Type B pancreatic cell (in vitro differentiated cells): ENCODE data around the gene EXOC3L4. TPM values are rescaled to one million over a fixed set of nuclear protein-coding genes. Genes with fewer than 3 reads are reported as not detected.

Experiments used
- DNase-seq: peaks from one replicate; pipeline ENCODE4 v3.0.0; 2021; ENCODE audit warnings: mixed read lengths; ENCODE audit not compliant: unreplicated experiment; ENCODE audit errors: extremely low spot score
- H3K27ac Mint-ChIP-seq: 2 replicates; pipeline ENCODE4 v1.8.0; 2021; ENCODE audit warnings: mild to moderate bottlenecking, mixed read lengths
- H3K27me3 Mint-ChIP-seq: 2 replicates; pipeline ENCODE4 v1.8.0; 2021; ENCODE audit warnings: mixed read lengths
- H3K36me3 Mint-ChIP-seq: 2 replicates; pipeline ENCODE4 v1.8.0; 2021; ENCODE audit warnings: mixed read lengths
- H3K4me1 Mint-ChIP-seq: one replicate; pipeline ENCODE4 v1.8.0; 2021; ENCODE audit warnings: mixed read lengths; ENCODE audit not compliant: unreplicated experiment
- H3K4me3 Mint-ChIP-seq: 2 replicates; pipeline ENCODE4 v1.8.0; 2021; ENCODE audit warnings: mild to moderate bottlenecking, mixed read lengths
- H3K9me3 Mint-ChIP-seq: 2 replicates; pipeline ENCODE4 v1.8.0; 2021; ENCODE audit warnings: mixed read lengths
- CTCF ChIP-seq: fragments of 200-600 bp; sonication (generic); conservative IDR thresholded peaks from 2 replicates; pipeline ENCODE4 v1.5.0; 2021; ENCODE audit warnings: antibody characterized with exemption, mild to moderate bottlenecking
- total RNA-seq: library from RNA; stranded (reverse); gene quantifications from 2 replicates; pipeline ENCODE4 v1.2.1, GENCODE V29; 2021; ENCODE audit warnings: low replicate concordance

Gene EXOC3L4
- total RNA-seq, 1 donor from 2014 or later, result 4.0 TPM

- Mint-ChIP-seq H3K9me3 (no peaks in the 10 kb centered on the region), H3K4me3 (no peak overlapping the region), H3K27ac (no peak overlapping the region), H3K4me1 (no peaks in the 10 kb centered on the region), H3K36me3 (no peaks in the 10 kb centered on the region), H3K27me3 (peaks cover 21% of the 10 kb centered on the region)
- no peak for DNase-seq
- TF ChIP-seq CTCF, result no peak
Observed at GRCh38 chr14:103087343-103087835, 7.1 kb upstream of the EXOC3L4 start.

DNA sequence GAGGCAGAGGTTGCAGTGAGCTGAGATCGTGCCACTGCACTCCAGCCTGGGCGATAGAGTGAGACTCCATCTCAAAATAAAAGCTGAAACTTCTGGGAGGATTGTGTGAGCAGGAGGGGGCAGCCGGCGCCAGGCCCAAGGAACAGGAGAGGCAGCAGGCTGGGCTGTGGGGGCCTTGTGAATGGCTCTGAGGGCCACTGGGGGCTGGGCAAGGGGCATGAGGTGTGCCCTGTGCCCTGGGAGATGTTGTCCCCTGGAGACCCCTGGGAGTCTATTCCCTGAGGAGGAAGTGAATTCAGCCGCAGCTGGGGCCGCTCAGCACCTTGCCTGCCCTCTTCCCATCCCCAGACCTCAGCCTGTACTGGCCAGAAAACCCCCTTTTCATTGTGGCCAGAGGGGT, 5.6 kb upstream of the EXOC3L4 start:
- peaks cover 17% of the 10 kb centered on the region for H3K27me3 Mint-ChIP-seq
- no peak overlapping the region for H3K27ac Mint-ChIP-seq
- no peak for TF ChIP-seq CTCF
- no peaks in the 10 kb centered on the region for H3K9me3 Mint-ChIP-seq
- no peaks in the 10 kb centered on the region for H3K36me3 Mint-ChIP-seq
- no peak for DNase-seq
- no peaks in the 10 kb centered on the region for H3K4me1 Mint-ChIP-seq
- no peak overlapping the region for H3K4me3 Mint-ChIP-seq

DNA sequence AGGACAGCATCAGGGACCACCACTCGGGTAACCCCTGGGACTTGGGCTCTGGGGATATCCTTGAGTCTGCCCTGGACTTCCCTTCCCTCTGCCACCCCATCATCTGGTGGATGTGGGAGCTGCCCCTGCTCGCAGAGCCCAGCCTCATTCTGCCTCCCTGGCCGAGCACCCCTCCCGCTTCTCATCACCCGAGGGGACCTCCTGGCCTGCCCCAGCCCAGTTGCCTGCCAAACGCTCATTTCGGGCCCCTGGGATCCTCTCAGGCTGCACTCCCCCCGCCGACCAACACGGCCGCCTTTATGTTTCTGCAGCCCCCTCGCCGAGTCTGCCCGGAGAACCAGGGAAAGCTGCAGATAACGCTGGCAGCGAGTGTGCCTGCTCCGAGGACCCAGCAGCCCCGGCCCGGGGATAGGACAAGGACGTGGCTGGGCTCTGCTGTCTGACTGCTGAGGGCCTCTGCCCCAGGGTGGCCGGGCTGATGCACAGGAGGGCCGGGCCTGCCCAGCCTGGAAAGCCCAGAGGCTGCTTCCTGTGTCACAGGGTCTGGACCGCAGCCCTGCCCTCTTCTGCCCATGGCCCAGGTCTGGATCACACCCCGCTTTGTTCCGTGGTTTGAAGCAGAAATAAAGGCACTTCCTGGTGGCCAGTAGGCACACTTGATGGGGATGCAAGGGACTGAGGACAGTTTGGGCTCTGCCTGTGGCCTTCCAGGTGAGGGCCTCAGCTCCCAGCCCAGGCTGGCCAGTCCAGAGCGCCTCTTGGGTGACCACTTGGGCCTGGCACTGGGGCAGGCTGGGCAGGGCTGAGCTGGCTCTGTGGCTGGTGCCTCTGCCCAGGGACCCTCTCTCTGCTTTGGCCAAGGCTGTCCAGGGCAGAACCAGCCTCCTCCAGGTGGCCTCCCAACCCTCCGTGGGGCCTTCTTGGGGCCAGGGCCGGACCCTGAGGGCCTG, 4.9 kb upstream of the EXOC3L4 start:
- Mint-ChIP-seq H3K27ac (no peak overlapping the region), H3K4me1 (no peaks in the 10 kb centered on the region), H3K4me3 (no peak overlapping the region), H3K27me3 (peaks cover 13% of the 10 kb centered on the region), H3K9me3 (no peaks in the 10 kb centered on the region), H3K36me3 (no peaks in the 10 kb centered on the region)
- no peak for DNase-seq
- TF ChIP-seq CTCF, result no peak

- Mint-ChIP-seq H3K27me3 (peaks cover 8% of the 10 kb centered on the region), H3K4me1 (no peaks in the 10 kb centered on the region)
Observed at GRCh38 chr14:103090481-103091020, 4.0 kb upstream of the EXOC3L4 start.

More at GRCh38 chr14:103090481-103091020, 4.0 kb upstream of the EXOC3L4 start:
- no peak for DNase-seq
- Mint-ChIP-seq H3K36me3 (no peaks in the 10 kb centered on the region), H3K9me3 (no peaks in the 10 kb centered on the region), H3K4me3 (no peak overlapping the region), H3K27ac (no peak overlapping the region)
- TF ChIP-seq CTCF, result no peak
